Superior temporal gyrus (tissue), 1 donor: Measurements from ENCODE around the gene RGS3.
A peak's percentile ranks its signal among the peaks of the same experiment; 100 is the strongest.
"Not testable (repeated sequence)": the region's sequence is repeated elsewhere in the genome, so short reads cannot be mapped to it uniquely, and the experiment has no call there.

ENCODE experiments used
- DNase-seq: peaks from one replicate; pipeline ENCODE4 v3.0.0-alpha.2; 2016; ENCODE audit errors: extremely low spot score

The RGS3 gene

GRCh38 chr9:113463418-113464285 lies at the start of gene RGS3:
Gene RGS3 (plus strand): TSS chr9:113463727. CDS start chr9:113463803, 76 bp downstream.
- no peak for DNase-seq

GRCh38 chr9:113416149-113416721 lies 47.3 kb upstream of the RGS3 start:
- no peak for DNase-seq

GRCh38 chr9:113417370-113417769 lies 46.2 kb upstream of the RGS3 start:
- DNase-seq: no peak

GRCh38 chr9:113421726-113422125 lies 41.8 kb upstream of the RGS3 start:
- DNase-seq: no peak

GRCh38 chr9:113425072-113425471 lies 38.5 kb upstream of the RGS3 start:
- DNase-seq: no peak

- no peak for DNase-seq
These were observed 36.8 kb upstream of the RGS3 start for GRCh38 chr9:113426701-113427100.

GRCh38 chr9:113427629-113428028 lies 35.9 kb upstream of the RGS3 start:
- DNase-seq: no peak

GRCh38 chr9:113428062-113428615 lies 35.4 kb upstream of the RGS3 start:
- DNase-seq: no peak

- DNase-seq: no peak
These were observed 32.3 kb upstream of the RGS3 start for GRCh38 chr9:113431191-113431590.

GRCh38 chr9:113436728-113437515 lies 26.6 kb upstream of the RGS3 start:
- DNase-seq: no peak

GRCh38 chr9:113437716-113438115 lies 25.8 kb upstream of the RGS3 start:
- not testable (repeated sequence) for DNase-seq

GRCh38 chr9:113444736-113445135 lies 18.8 kb upstream of the RGS3 start:
- no peak for DNase-seq

- peak; percentile 94 for DNase-seq
These were observed 17.2 kb upstream of the RGS3 start for GRCh38 chr9:113446323-113446740.

- DNase-seq: no peak
These were observed 14.2 kb upstream of the RGS3 start for GRCh38 chr9:113449376-113449775.

- no peak for DNase-seq
These were observed 11.4 kb upstream of the RGS3 start for GRCh38 chr9:113452113-113452605.

- peak; percentile 22 for DNase-seq
These were observed 8.4 kb upstream of the RGS3 start for GRCh38 chr9:113454914-113455761.

GRCh38 chr9:113456235-113456634 lies 7.3 kb upstream of the RGS3 start:
- no peak for DNase-seq

- DNase-seq: no peak
These were observed 2.2 kb upstream of the RGS3 start for GRCh38 chr9:113461285-113461684.

GRCh38 chr9:113461943-113462342 lies 1.6 kb upstream of the RGS3 start:
- no peak for DNase-seq

- peak; percentile 26 for DNase-seq
These were observed 693 bp upstream of the RGS3 start for GRCh38 chr9:113462781-113463286.

GRCh38 chr9:113464286-113464660 lies 746 bp downstream of the RGS3 start:
- no peak for DNase-seq
